Osteoblast (primary cell): ENCODE data around the gene COQ6. TPM values are rescaled to one million over a fixed set of nuclear protein-coding genes. Genes with fewer than 3 reads are reported as not detected.
"Not testable (repeated sequence)": the region's sequence is repeated elsewhere in the genome, so short reads cannot be mapped to it uniquely, and the experiment has no call there.

Experiments
- DNase-seq: peaks from one replicate; pipeline ENCODE4 v3.0.0; 2011; ENCODE audit warnings: low spot score, mixed read lengths; ENCODE audit not compliant: insufficient read length; ENCODE audit errors: missing footprints
- H2AFZ ChIP-seq: 2 replicates; pipeline ENCODE4 v1.6.0; 2011; ENCODE audit warnings: mild to moderate bottlenecking, low read length
- H3K27ac ChIP-seq: 2 replicates; pipeline ENCODE4 v1.5.1; 2011; ENCODE audit warnings: mild to moderate bottlenecking, low read depth, low read length, moderate library complexity
- H3K27me3 ChIP-seq: 2 replicates; pipeline ENCODE4 v1.6.0; 2012; ENCODE audit warnings: mild to moderate bottlenecking, control low read depth, inconsistent platforms, low read length, moderate library complexity; ENCODE audit not compliant: insufficient read depth
- H3K36me3 ChIP-seq: 2 replicates; pipeline ENCODE4 v1.5.1; 2011; ENCODE audit warnings: mild to moderate bottlenecking, low read length, control low read depth, moderate library complexity; ENCODE audit not compliant: insufficient read depth
- H3K4me1 ChIP-seq: 2 replicates; pipeline ENCODE4 v1.5.1; 2011; ENCODE audit warnings: mild to moderate bottlenecking, low read length, control low read depth, moderate library complexity; ENCODE audit not compliant: insufficient read depth
- H3K4me2 ChIP-seq: 2 replicates; pipeline ENCODE4 v1.6.0; 2011; ENCODE audit warnings: mild to moderate bottlenecking, low read length; ENCODE audit not compliant: insufficient read depth
- H3K4me3 ChIP-seq: fragments of 200-600 bp; sonication (generic); 3 replicates; pipeline ENCODE4 v1.5.1; 2012; ENCODE audit warnings: mild to moderate bottlenecking, low read length, inconsistent platforms; ENCODE audit not compliant: insufficient read depth
- H3K79me2 ChIP-seq: 2 replicates; pipeline ENCODE4 v1.6.0; 2012; ENCODE audit warnings: mild to moderate bottlenecking, low read length, control low read depth, inconsistent platforms; ENCODE audit not compliant: insufficient read depth
- H3K9me3 ChIP-seq: 2 replicates; pipeline ENCODE4 v1.5.1; 2011; ENCODE audit warnings: low read depth, low read length, control low read depth
- H4K20me1 ChIP-seq: 2 replicates; pipeline ENCODE4 v1.6.0; 2012; ENCODE audit warnings: mild to moderate bottlenecking, low read length, control low read depth; ENCODE audit not compliant: insufficient read depth
- total RNA-seq: library from RNA; depleted of rRNA; stranded (reverse); fragments of >200 nt; gene quantifications from 2 replicates; pipeline ENCODE4 v1.2.3, GENCODE V29; 2012
- TF ChIP-seq, protein P1 (sequence below): IDR thresholded peaks from 2 replicates; pipeline ENCODE4 v1.5.1; 2011; ENCODE audit warnings: mild to moderate bottlenecking, low read depth, low read length, moderate library complexity; ENCODE audit errors: extremely low read depth

The COQ6 gene
- total RNA-seq, 1 donor = 23.5 TPM

DNA sequence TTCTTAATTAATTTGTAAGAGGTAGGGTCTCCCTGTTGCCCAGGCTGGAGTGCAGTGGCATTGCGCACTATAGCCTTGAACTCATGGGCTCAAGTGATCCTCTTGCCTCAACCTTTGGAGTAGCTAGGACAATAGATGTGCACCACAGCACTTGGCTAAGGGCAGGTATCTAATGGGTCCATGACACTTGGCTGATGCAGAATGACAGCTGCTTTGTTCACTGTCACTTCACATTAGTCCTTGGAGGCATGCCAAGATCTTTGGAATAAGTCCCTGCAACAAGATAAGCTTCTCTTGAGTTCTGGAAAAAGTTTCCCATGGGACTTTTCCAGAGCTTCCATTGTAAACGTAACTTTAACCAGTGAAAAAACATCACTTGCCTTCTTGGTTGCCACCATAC, 23.4 kb downstream of the COQ6 start:
- H3K79me2 ChIP-seq = no peaks in the 10 kb centered on the region
- no peak overlapping the region for H2AFZ ChIP-seq
- DNase-seq = no peak
- TF ChIP-seq, protein P1, sequence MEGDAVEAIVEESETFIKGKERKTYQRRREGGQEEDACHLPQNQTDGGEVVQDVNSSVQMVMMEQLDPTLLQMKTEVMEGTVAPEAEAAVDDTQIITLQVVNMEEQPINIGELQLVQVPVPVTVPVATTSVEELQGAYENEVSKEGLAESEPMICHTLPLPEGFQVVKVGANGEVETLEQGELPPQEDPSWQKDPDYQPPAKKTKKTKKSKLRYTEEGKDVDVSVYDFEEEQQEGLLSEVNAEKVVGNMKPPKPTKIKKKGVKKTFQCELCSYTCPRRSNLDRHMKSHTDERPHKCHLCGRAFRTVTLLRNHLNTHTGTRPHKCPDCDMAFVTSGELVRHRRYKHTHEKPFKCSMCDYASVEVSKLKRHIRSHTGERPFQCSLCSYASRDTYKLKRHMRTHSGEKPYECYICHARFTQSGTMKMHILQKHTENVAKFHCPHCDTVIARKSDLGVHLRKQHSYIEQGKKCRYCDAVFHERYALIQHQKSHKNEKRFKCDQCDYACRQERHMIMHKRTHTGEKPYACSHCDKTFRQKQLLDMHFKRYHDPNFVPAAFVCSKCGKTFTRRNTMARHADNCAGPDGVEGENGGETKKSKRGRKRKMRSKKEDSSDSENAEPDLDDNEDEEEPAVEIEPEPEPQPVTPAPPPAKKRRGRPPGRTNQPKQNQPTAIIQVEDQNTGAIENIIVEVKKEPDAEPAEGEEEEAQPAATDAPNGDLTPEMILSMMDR = no peak
- H3K9me3 ChIP-seq = no peaks in the 10 kb centered on the region
- H3K27ac ChIP-seq = no peak overlapping the region
- H3K4me1 ChIP-seq = peaks cover 6% of the 10 kb centered on the region
- H3K27me3 ChIP-seq = no peaks in the 10 kb centered on the region
- H3K36me3 ChIP-seq = peaks cover 30% of the 10 kb centered on the region
- H3K4me3 ChIP-seq = no peak overlapping the region
- no peaks in the 10 kb centered on the region for H4K20me1 ChIP-seq
- no peak overlapping the region for H3K4me2 ChIP-seq

DNA sequence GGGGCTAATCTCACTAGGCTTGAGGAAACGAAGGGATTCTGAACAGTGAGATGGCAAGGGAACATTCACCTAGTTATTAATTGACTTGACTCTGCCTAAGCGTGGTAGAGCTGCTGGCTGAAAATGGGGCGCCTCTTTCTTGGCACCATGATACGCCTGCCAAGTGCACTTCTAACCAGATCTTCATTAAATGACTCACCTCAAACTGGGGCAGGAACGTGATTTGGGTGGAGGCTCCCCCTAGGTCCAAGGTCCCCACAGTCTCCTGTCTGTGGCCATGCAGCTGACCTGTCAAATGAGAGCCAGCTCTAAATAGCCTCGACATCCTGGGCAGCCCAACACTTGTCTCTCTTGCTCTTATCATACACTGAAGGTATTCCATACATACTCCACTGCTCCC, 26.0 kb downstream of the COQ6 start:
- no peak overlapping the region for H2AFZ ChIP-seq
- no peaks in the 10 kb centered on the region for H3K27me3 ChIP-seq
- no peak for DNase-seq
- no peaks in the 10 kb centered on the region for H4K20me1 ChIP-seq
- no peak overlapping the region for H3K4me2 ChIP-seq
- peaks cover 16% of the 10 kb centered on the region for H3K36me3 ChIP-seq
- no peak overlapping the region for H3K4me3 ChIP-seq
- no peaks in the 10 kb centered on the region for H3K9me3 ChIP-seq
- peaks cover 6% of the 10 kb centered on the region for H3K4me1 ChIP-seq
- TF ChIP-seq, protein P1 = no peak
- H3K27ac ChIP-seq = no peak overlapping the region
- H3K79me2 ChIP-seq = no peaks in the 10 kb centered on the region

DNA sequence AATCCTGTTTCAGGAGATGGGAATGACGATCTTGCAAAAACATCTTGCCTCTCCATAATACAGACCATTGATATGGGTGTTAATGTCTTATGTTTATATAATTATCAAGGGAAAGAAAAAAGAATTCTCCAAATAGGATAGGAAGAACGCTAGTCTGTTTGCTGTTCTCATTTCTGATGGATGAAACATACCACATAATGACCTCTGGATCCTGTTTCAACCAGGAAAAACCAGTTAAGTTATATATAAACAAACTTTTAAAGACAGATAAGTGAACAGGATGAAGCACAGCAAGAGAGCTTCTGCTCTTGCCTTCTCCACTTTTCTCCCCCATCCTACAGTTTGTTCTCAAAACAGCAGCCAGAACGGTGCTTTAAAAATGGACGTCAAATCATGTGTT, 27.8 kb downstream of the COQ6 start:
- DNase-seq = no peak
- Histone ChIP-seq H3K4me2 (no peak overlapping the region), H3K27me3 (no peaks in the 10 kb centered on the region)

DNA sequence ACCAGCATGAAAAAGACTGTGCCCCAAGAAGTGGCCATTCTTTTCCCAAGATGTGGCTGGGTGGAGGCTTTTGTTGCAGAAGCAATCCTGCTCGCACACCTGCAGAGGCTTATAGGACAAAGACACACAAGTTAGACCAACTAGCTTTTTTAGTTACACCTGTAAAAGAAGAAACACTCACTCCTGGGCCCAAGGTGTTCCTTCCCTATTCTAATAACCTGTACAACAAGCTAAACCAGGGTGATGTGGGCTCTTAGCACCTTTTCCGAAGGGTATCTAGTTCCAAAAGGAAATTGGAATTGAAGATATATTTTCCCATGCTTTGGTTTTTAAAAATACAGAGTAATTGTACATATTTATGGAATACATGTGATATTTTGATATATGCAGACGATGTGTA, 38.0 kb downstream of the COQ6 start:
- no peak overlapping the region for H2AFZ ChIP-seq
- H3K27ac ChIP-seq = no peak overlapping the region
- DNase-seq = no peak
- no peak overlapping the region for H3K4me2 ChIP-seq
- no peaks in the 10 kb centered on the region for H3K4me1 ChIP-seq
- H3K4me3 ChIP-seq = no peak overlapping the region
- no peaks in the 10 kb centered on the region for H4K20me1 ChIP-seq
- H3K9me3 ChIP-seq = no peaks in the 10 kb centered on the region
- no peaks in the 10 kb centered on the region for H3K27me3 ChIP-seq
- H3K36me3 ChIP-seq = peaks cover 17% of the 10 kb centered on the region
- TF ChIP-seq, protein P1 = no peak
- H3K79me2 ChIP-seq = no peaks in the 10 kb centered on the region

More for the DNA sequence above, 27.8 kb downstream of the COQ6 start:
- H3K79me2 ChIP-seq = no peaks in the 10 kb centered on the region
- TF ChIP-seq, protein P1 = no peak
- no peak overlapping the region for H2AFZ ChIP-seq
- no peaks in the 10 kb centered on the region for H4K20me1 ChIP-seq
- H3K36me3 ChIP-seq = peaks cover 15% of the 10 kb centered on the region
- peaks cover 6% of the 10 kb centered on the region for H3K4me1 ChIP-seq
- no peak overlapping the region for H3K4me3 ChIP-seq
- no peak overlapping the region for H3K27ac ChIP-seq
- H3K9me3 ChIP-seq = no peaks in the 10 kb centered on the region

DNA sequence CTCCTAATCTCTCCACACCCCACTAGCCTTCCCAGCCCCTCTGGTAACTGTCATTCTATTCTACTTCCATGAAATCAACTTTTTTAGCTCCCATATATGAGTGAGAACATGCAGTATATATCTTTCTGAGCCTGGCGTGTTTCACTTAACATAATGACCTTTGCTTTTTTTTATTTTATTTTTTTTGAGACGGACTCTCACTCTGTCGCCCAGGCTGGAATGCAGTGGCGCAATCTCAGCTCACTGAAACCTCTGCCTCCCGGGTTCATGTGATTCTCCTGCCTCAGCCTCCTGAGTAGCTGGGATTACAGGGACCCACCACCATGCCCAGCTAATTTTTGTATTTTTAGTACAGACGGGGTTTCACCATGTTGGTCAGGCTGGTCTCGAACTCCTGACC, 38.6 kb downstream of the COQ6 start:
- not testable (repeated sequence) for H3K9me3 ChIP-seq, H2AFZ ChIP-seq, H3K79me2 ChIP-seq, H3K27me3 ChIP-seq, H3K4me3 ChIP-seq, DNase-seq, H3K4me1 ChIP-seq, H3K4me2 ChIP-seq, H3K27ac ChIP-seq, H4K20me1 ChIP-seq
- H3K36me3 ChIP-seq = peaks cover 17% of the 10 kb centered on the region
